Right lobe of liver (tissue), 6 donors: ENCODE data around the gene PTPRD. TPM values are rescaled to one million over a fixed set of nuclear protein-coding genes. Genes with fewer than 3 reads are reported as not detected.
"Not testable (repeated sequence)": the region's sequence is repeated elsewhere in the genome, so short reads cannot be mapped to it uniquely, and the experiment has no call there.

Source experiments
- ATAC-seq, 4 donors: fragments of 200-7000 bp; cut with Tn5 transposase; one replicate each; pipeline ENCODE4 v1.9.1; 2020; ENCODE audit warnings: mild to moderate bottlenecking in 4 of 4, moderate library complexity in 4 of 4
- DNase-seq, 3 donors: peaks; one replicate each; pipeline ENCODE4 v3.0.0-alpha.2; 2020
- H3K27ac ChIP-seq, 3 donors: fragments of 200-600 bp; one replicate each; pipeline ENCODE4 v1.8.0; 2022
- H3K27me3 ChIP-seq, 2 donors: fragments of 200-600 bp; one replicate each; pipeline ENCODE4 v1.8.0; 2022
- H3K36me3 ChIP-seq, 4 donors: fragments of 200-600 bp; sonication (generic) in 1 of 4; one replicate each; pipeline versions ENCODE4 v1.5.1 to v1.8.0; 2017 to 2022; ENCODE audit warnings: control low read depth in 1 of 4
- H3K4me1 ChIP-seq, 4 donors: fragments of 200-600 bp; sonication (generic) in 1 of 4; one replicate each; pipeline versions ENCODE4 v1.5.1 to v1.8.0; 2017 to 2022; ENCODE audit warnings: control low read depth in 1 of 4
- H3K4me3 ChIP-seq, 3 donors: fragments of 200-600 bp; one replicate each; pipeline ENCODE4 v1.8.0; 2022
- H3K9me3 ChIP-seq, 4 donors: fragments of 200-600 bp; sonication (generic) in 1 of 4; one replicate each; pipeline versions ENCODE4 v1.5.1 to v1.8.0; 2017 to 2022; ENCODE audit warnings: control low read depth in 1 of 4
- CTCF ChIP-seq, 4 donors: fragments of 200-600 bp in 3 of 4; fragments of 450-650 bp in 1 of 4; IDR thresholded peaks; one replicate each; pipeline versions ENCODE4 v1.5.1 to v1.8.0; 2016 to 2022; ENCODE audit warnings: antibody characterized with exemption in 4 of 4, mild to moderate bottlenecking in 2 of 4
- POLR2A ChIP-seq: fragments of 450-650 bp; IDR thresholded peaks from one replicate; pipeline ENCODE4 v1.6.1; 2017; ENCODE audit warnings: antibody characterized with exemption, mild to moderate bottlenecking
- WGBS: methylation state at CpG from one replicate; pipeline ENCODE4 v1.1.6; 2018; ENCODE audit warnings: low coverage, low lambda C conversion rate; ENCODE audit not compliant: insufficient coverage; ENCODE audit errors: missing lambda C conversion rate; 5-methylcytosine and 5-hydroxymethylcytosine counted together
- intact Hi-C, 2 donors: fragments of 100-400 bp; cut with DNase I; formaldehyde crosslinking; loops; one replicate each; pipeline versions ENCODE4 v1.11.2 to v1.14.1; 2022
- total RNA-seq, 6 experiments: library from RNA; depleted of rRNA in 2 of 6; stranded (reverse); fragments of >200 nt in 2 of 6; fragmentation: NEBNext Ultra II Directional in 3 of 6; extraction: Animal tissue kit (Norgen Biotek cat#: 25700) in 3 of 6; gene quantifications; one replicate each; pipeline versions ENCODE4 v1.1.0 to v1.2.4, GENCODE V29; 2016 to 2023
- donor health status: DM: no; HTN: yes; CAD: no.
- donor health status: DM: no; HTN: no; CAD: no.
- donor health status: DM: no; HTN: no; CAD: no.
- donor health status: DM: no; HTN: yes; CAD: no.
- donor health status: DM: no; HTN: yes; CAD: no.

The PTPRD gene
- total RNA-seq, 6 experiments from 2014 or later: 5.4 to 29.8 (median 13.9) TPM

GRCh38 chr9:8701904-8702303, 1910.9 kb downstream of the PTPRD start:
- TF ChIP-seq CTCF (IDR thresholded peaks at IDR 0.05) (no peak), POLR2A (no peak)
- Histone ChIP-seq H3K27ac (no peak overlapping the region), H3K27me3 (no peaks in the 10 kb centered on the region), H3K36me3 (no peaks in the 10 kb centered on the region), H3K4me3 (no peak overlapping the region), H3K9me3 (no peaks in the 10 kb centered on the region), H3K4me1 (no peaks in the 10 kb centered on the region)
- DNase-seq (no peak), ATAC-seq (no peak)
- intact Hi-C loops: no loop called here
- 54% methylated on average over 4 of the region's 4 CpGs for whole genome bisulfite sequencing

DNA sequence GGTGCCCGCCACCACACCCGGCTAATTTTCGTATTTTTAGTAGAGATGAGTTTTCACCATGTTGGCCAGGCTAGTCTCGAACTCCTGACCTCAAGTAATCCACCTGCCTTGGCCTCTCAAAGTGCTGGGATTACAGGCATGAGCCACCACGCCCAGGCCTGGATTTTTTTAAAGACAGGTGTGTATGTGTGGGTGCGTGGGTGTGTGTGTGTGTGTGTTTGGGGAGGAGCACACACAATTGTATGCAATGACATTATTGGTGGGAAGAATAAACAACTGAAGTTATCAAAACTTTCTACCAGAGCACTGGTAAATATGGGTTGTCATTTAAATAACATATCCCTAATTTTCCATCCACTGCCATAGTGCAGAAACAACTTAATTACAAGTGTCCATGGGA, 1915.2 kb downstream of the PTPRD start:
- ATAC-seq, H3K36me3 ChIP-seq, H3K27ac ChIP-seq, H3K27me3 ChIP-seq, intact Hi-C loops, H3K4me1 ChIP-seq, H3K4me3 ChIP-seq, DNase-seq, H3K9me3 ChIP-seq: not testable (repeated sequence)
- 95% methylated on average over 4 of the region's 6 CpGs for WGBS

DNA sequence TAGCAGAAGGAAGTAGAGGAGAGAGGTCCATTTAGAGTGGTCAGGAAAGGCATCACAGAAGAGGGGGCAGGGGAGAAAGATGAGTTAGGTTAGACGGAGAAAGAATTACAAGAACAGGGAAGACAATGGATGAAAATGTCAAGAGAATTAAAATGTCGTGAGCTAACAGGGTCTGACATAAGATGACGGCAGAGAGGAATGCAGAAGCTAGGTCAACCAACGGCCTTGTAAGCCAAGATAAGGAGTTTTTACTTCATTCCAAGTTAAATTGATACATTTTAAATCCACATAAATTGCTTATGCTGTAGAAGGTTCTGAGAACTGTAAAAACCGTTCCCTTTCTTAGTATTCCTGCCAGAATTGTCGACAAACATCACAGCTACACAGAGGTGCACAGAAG, 1916.3 kb downstream of the PTPRD start:
- Histone ChIP-seq H3K4me1 (no peaks in the 10 kb centered on the region), H3K9me3 (no peaks in the 10 kb centered on the region), H3K4me3 (no peak overlapping the region), H3K36me3 (no peaks in the 10 kb centered on the region), H3K27me3 (no peaks in the 10 kb centered on the region), H3K27ac (no peak overlapping the region)
- TF ChIP-seq CTCF (IDR thresholded peaks at IDR 0.05) (no peak), POLR2A (no peak)
- intact Hi-C loops: no loop called here
- ATAC-seq (no peak), DNase-seq (no peak)
- WGBS: 73% methylated on average over 6 of the region's 6 CpGs

DNA sequence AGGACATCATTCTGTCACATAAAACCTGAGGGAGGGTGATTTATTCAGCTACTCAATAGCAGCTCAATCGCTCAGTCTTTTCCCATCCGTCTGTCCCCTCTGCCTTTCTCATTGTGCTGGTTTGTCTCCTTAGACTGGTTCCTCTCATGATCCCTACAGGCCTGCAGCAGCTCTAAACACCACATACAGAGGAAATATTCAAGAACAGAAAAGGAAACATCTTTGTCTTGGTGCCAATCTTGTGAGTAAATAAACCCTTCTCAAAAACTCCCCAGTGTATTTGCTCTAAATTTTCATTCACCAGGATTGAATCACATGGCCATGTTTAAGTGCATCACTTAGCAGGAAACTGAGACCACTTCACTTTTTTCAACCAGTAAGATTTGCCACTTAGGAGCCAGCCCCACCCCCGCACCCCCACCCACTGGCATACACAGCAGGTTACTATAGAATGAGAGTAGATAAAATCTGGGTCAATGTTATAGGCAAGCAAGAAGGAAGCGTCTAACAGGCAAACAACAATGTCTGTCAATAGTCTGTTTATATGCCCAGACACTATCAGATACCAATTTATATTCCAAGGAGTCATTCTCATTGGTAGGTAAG, 1917.7 kb downstream of the PTPRD start:
- TF ChIP-seq POLR2A (no peak), CTCF (IDR thresholded peaks at IDR 0.05) (no peak)
- H3K36me3 ChIP-seq: no peaks in the 10 kb centered on the region
- no peaks in the 10 kb centered on the region for H3K9me3 ChIP-seq
- H3K4me3 ChIP-seq: no peak overlapping the region
- intact Hi-C loops: no loop called here
- ATAC-seq: no peak
- no peaks in the 10 kb centered on the region for H3K27me3 ChIP-seq
- no peaks in the 10 kb centered on the region for H3K4me1 ChIP-seq
- 72% methylated on average over 4 of the region's 4 CpGs for WGBS
- no peak for DNase-seq
- no peak overlapping the region for H3K27ac ChIP-seq

- ATAC-seq (no peak), DNase-seq (no peak)
- TF ChIP-seq CTCF (IDR thresholded peaks at IDR 0.05): no peak
- no peak for TF ChIP-seq POLR2A
- intact Hi-C loops: no loop called here
- Histone ChIP-seq H3K27ac (no peak overlapping the region), H3K4me1 (no peaks in the 10 kb centered on the region), H3K27me3 (no peaks in the 10 kb centered on the region), H3K36me3 (no peaks in the 10 kb centered on the region), H3K9me3 (no peaks in the 10 kb centered on the region), H3K4me3 (no peak overlapping the region)
- WGBS: 80% methylated on average over 6 of the region's 6 CpGs
Measured at GRCh38 chr9:8693464-8693863, 1919.3 kb downstream of the PTPRD start.
